GM23338 (cell line): ENCODE measurements around the gene ARRDC4. TPM values are rescaled to one million over a fixed set of nuclear protein-coding genes. Genes with fewer than 3 reads are reported as not detected.

Experiments
- ATAC-seq: fragments of 200-7000 bp; cut with Tn5 transposase; 3 replicates; pipeline ENCODE4 v1.9.1; 2020
- DNase-seq: peaks from one replicate; pipeline ENCODE4 v3.0.0-alpha.2; 2015; ENCODE audit warnings: low spot score
- H2AFZ ChIP-seq: fragments of 200-600 bp; sonication (generic); 2 replicates; pipeline ENCODE4 v1.8.0; 2016; ENCODE audit warnings: antibody characterized with exemption, mild to moderate bottlenecking, moderate library complexity
- H3F3A ChIP-seq: fragments of 200-600 bp; sonication (generic); replicated peaks from 2 replicates; pipeline ENCODE4 v1.8.0; 2017; ENCODE audit warnings: antibody characterized with exemption, mixed run types, low read depth
- H3K27ac ChIP-seq: fragments of 200-600 bp; sonication (generic); 2 replicates; pipeline ENCODE4 v1.6.1; 2016; ENCODE audit warnings: low read depth
- H3K27me3 ChIP-seq: fragments of 200-600 bp; sonication (generic); 2 replicates; pipeline ENCODE4 v1.8.0; 2016; ENCODE audit warnings: mild to moderate bottlenecking, mixed run types, moderate library complexity; ENCODE audit not compliant: insufficient read depth
- H3K36me3 ChIP-seq: fragments of 200-600 bp; sonication (generic); 2 replicates; pipeline ENCODE4 v1.8.0; 2016; ENCODE audit warnings: mild to moderate bottlenecking; ENCODE audit not compliant: insufficient read depth
- H3K4me1 ChIP-seq: fragments of 200-600 bp; sonication (generic); 2 replicates; pipeline ENCODE4 v1.8.0; 2016; ENCODE audit warnings: mild to moderate bottlenecking, moderate library complexity; ENCODE audit not compliant: insufficient read depth
- H3K4me2 ChIP-seq: fragments of 200-600 bp; sonication (generic); 2 replicates; pipeline ENCODE4 v1.7.1; 2017; ENCODE audit warnings: mixed run types
- H3K4me3 ChIP-seq: fragments of 200-600 bp; sonication (generic); 2 replicates; pipeline ENCODE4 v1.6.1; 2016; ENCODE audit warnings: mixed run types
- H3K79me2 ChIP-seq: fragments of 200-600 bp; sonication (generic); replicated peaks from 2 replicates; pipeline ENCODE4 v1.8.0; 2017; ENCODE audit warnings: mild to moderate bottlenecking; ENCODE audit not compliant: insufficient read depth
- H3K9me2 ChIP-seq: fragments of 200-600 bp; sonication (generic); 2 replicates; pipeline ENCODE4 v1.8.0; 2017; ENCODE audit not compliant: insufficient read depth
- H4K20me1 ChIP-seq: fragments of 200-600 bp; sonication (generic); replicated peaks from 2 replicates; pipeline ENCODE4 v1.8.0; 2017; ENCODE audit warnings: mild to moderate bottlenecking; ENCODE audit not compliant: insufficient read depth
- H3K27ac Mint-ChIP-seq: 2 replicates; pipeline ENCODE4 v1.8.0; 2020; ENCODE audit warnings: inconsistent platforms, mild to moderate bottlenecking, moderate library complexity, mixed read lengths
- H3K27me3 Mint-ChIP-seq: 3 replicates; pipeline ENCODE4 v1.8.0; 2022; ENCODE audit warnings: low read depth, mild to moderate bottlenecking, moderate library complexity, mixed read lengths, inconsistent platforms; ENCODE audit not compliant: insufficient read depth, poor library complexity
- H3K36me3 Mint-ChIP-seq: 3 replicates; pipeline ENCODE4 v1.8.0; 2021; ENCODE audit warnings: low read depth, mild to moderate bottlenecking, inconsistent platforms, moderate library complexity, mixed read lengths
- H3K4me1 Mint-ChIP-seq: 3 replicates; pipeline ENCODE4 v1.8.0; 2020; ENCODE audit warnings: mild to moderate bottlenecking, inconsistent platforms, mixed read lengths
- H3K4me3 Mint-ChIP-seq: 3 replicates; pipeline ENCODE4 v1.8.0; 2021; ENCODE audit warnings: moderate library complexity, mild to moderate bottlenecking, inconsistent platforms, mixed read lengths
- H3K9me3 Mint-ChIP-seq: 3 replicates; pipeline ENCODE4 v1.8.0; 2020; ENCODE audit warnings: moderate library complexity, mild to moderate bottlenecking, inconsistent platforms, mixed read lengths
- CREB1 ChIP-seq: fragments of 250-450 bp; sonication (Bioruptor Pico); IDR thresholded peaks from 2 replicates; pipeline ENCODE4 v1.5.0; 2020; ENCODE audit warnings: low read depth, mild to moderate bottlenecking, moderate library complexity
- EZH2 ChIP-seq: fragments of 200-600 bp; sonication (generic); IDR thresholded peaks from one replicate; pipeline ENCODE4 v1.8.0; 2017; ENCODE audit warnings: antibody characterized with exemption, mild to moderate bottlenecking, low read depth; ENCODE audit not compliant: unreplicated experiment
- EZH2phosphoT487 ChIP-seq: fragments of 200-600 bp; sonication (generic); IDR thresholded peaks from one replicate; pipeline ENCODE4 v1.8.1; 2018; ENCODE audit warnings: antibody characterized with exemption; ENCODE audit not compliant: unreplicated experiment
- JUNB ChIP-seq: IDR thresholded peaks from one replicate; pipeline ENCODE4 v1.6.1; 2016; ENCODE audit warnings: antibody characterized with exemption; ENCODE audit not compliant: unreplicated experiment
- NANOG ChIP-seq: IDR thresholded peaks from 2 replicates; pipeline ENCODE4 v1.6.1; 2016; ENCODE audit warnings: antibody characterized with exemption, borderline replicate concordance
- POLR2AphosphoS5 ChIP-seq: IDR thresholded peaks from 2 replicates; pipeline ENCODE4 v1.6.1; 2016; ENCODE audit warnings: antibody characterized with exemption, low read depth
- STAT1 ChIP-seq: IDR thresholded peaks from one replicate; pipeline ENCODE4 v1.6.1; 2016; ENCODE audit warnings: antibody characterized with exemption; ENCODE audit not compliant: unreplicated experiment
- ZNF114 ChIP-seq: fragments of 250-450 bp; sonication (Bioruptor Pico); IDR thresholded peaks from 2 replicates; pipeline ENCODE4 v1.5.0; 2020; ENCODE audit warnings: mild to moderate bottlenecking, moderate library complexity
- ZNF331 ChIP-seq: fragments of 250-450 bp; sonication (Bioruptor Pico); IDR thresholded peaks from 2 replicates; pipeline ENCODE4 v1.5.0; 2020; ENCODE audit warnings: low read depth, mild to moderate bottlenecking, moderate library complexity
- polyA plus RNA-seq: library from polyadenylated mRNA; unstranded; fragments of >200 nt; fragmentation: Nextera tagmentation; extraction: Ambion mirVana; gene quantifications from 2 replicates; pipeline ENCODE4 v1.2.1, GENCODE V29; 2016
- total RNA-seq: library from RNA; depleted of rRNA; stranded (reverse); fragments of >200 nt; shearing (Covaris generic); gene quantifications from 2 replicates; pipeline ENCODE4 v1.2.3, GENCODE V29; 2014
- TF ChIP-seq, protein P1 (sequence below): IDR thresholded peaks from one replicate; pipeline ENCODE4 v1.6.1; 2018; ENCODE audit warnings: antibody characterized with exemption; ENCODE audit not compliant: unreplicated experiment
- TF ChIP-seq, protein P2 (sequence below), 2 experiments: fragments of 200-600 bp in 1 of 2; sonication (generic) in 1 of 2; conservative IDR thresholded peaks; 2 replicates each; pipeline versions ENCODE4 v1.5.1 to v1.6.1; 2016 to 2017; ENCODE audit warnings: antibody characterized with exemption in 2 of 2, low read depth in 2 of 2, mild to moderate bottlenecking in 2 of 2, moderate library complexity in 1 of 2
- TF ChIP-seq, protein P3 (sequence below): fragments of 250-450 bp; sonication (Bioruptor Pico); IDR thresholded peaks from 2 replicates; pipeline ENCODE4 v1.5.0; 2020; ENCODE audit warnings: mild to moderate bottlenecking, moderate library complexity
- TF ChIP-seq, protein P4 (sequence below): IDR thresholded peaks from 2 replicates; pipeline ENCODE4 v1.6.1; 2016; ENCODE audit warnings: antibody characterized with exemption

Gene ARRDC4
- total and polyA plus RNA-seq, 2 experiments from 2014 or later, result 2.0 to 6.9 TPM

DNA sequence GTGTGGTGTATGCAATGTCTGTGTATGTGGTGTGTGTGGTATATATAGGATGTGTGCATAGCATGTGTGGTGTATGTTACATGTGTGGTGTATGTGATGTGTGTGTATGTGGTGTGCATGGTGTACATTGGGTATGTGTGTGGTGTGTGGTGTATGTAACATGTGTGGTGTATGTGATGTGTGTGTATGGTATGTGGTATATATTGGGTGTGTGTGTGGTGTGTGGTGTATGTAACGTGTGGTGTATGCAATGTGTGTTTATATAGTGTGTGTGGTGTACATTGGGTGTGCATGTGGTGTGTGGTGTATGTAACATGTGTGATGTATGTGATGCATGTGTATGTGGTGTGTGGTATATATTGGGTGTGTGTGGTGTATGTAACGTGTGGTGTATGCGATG, 41.9 kb downstream of the ARRDC4 start (continued):
- TF ChIP-seq, protein P1, sequence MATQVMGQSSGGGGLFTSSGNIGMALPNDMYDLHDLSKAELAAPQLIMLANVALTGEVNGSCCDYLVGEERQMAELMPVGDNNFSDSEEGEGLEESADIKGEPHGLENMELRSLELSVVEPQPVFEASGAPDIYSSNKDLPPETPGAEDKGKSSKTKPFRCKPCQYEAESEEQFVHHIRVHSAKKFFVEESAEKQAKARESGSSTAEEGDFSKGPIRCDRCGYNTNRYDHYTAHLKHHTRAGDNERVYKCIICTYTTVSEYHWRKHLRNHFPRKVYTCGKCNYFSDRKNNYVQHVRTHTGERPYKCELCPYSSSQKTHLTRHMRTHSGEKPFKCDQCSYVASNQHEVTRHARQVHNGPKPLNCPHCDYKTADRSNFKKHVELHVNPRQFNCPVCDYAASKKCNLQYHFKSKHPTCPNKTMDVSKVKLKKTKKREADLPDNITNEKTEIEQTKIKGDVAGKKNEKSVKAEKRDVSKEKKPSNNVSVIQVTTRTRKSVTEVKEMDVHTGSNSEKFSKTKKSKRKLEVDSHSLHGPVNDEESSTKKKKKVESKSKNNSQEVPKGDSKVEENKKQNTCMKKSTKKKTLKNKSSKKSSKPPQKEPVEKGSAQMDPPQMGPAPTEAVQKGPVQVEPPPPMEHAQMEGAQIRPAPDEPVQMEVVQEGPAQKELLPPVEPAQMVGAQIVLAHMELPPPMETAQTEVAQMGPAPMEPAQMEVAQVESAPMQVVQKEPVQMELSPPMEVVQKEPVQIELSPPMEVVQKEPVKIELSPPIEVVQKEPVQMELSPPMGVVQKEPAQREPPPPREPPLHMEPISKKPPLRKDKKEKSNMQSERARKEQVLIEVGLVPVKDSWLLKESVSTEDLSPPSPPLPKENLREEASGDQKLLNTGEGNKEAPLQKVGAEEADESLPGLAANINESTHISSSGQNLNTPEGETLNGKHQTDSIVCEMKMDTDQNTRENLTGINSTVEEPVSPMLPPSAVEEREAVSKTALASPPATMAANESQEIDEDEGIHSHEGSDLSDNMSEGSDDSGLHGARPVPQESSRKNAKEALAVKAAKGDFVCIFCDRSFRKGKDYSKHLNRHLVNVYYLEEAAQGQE, result no peak
- TF ChIP-seq EZH2 (no peak), ZNF114 (CRISPR knock-in tag) (no peak)
- TF ChIP-seq, protein P2, sequence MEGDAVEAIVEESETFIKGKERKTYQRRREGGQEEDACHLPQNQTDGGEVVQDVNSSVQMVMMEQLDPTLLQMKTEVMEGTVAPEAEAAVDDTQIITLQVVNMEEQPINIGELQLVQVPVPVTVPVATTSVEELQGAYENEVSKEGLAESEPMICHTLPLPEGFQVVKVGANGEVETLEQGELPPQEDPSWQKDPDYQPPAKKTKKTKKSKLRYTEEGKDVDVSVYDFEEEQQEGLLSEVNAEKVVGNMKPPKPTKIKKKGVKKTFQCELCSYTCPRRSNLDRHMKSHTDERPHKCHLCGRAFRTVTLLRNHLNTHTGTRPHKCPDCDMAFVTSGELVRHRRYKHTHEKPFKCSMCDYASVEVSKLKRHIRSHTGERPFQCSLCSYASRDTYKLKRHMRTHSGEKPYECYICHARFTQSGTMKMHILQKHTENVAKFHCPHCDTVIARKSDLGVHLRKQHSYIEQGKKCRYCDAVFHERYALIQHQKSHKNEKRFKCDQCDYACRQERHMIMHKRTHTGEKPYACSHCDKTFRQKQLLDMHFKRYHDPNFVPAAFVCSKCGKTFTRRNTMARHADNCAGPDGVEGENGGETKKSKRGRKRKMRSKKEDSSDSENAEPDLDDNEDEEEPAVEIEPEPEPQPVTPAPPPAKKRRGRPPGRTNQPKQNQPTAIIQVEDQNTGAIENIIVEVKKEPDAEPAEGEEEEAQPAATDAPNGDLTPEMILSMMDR (conservative IDR thresholded peaks at IDR 0.05; ENCODE audit: low read depth in 2 of 2), result no peak

DNA sequence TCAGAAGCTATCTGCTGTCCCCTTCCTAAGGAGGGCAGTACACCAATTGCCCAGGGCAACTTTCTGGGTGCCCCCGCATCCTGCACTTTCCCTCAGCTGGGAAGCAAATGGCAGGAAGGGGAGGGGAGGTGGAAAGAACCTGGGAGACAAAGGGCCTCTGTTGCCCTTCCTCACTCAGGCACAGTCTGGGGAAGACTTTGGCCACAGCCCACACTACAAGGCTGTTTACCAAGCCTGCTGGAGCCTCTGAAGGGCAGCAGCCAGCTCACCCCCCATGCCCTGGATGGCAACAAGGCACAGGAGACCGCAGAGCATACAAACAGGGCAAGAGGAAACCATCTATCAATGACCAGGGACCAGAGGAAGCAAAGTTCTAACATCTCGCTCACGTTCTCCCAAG, 42.4 kb downstream of the ARRDC4 start:
- H3K27me3 Mint-ChIP-seq, result no peaks in the 10 kb centered on the region
- no peak for ATAC-seq
- no peak overlapping the region for H3K4me2 ChIP-seq
- no peak for TF ChIP-seq EZH2
- TF ChIP-seq ZNF114 (CRISPR knock-in tag), result no peak
- no peak for TF ChIP-seq ZNF331 (CRISPR knock-in tag)
- no peak for TF ChIP-seq POLR2AphosphoS5
- no peak for TF ChIP-seq EZH2phosphoT487
- TF ChIP-seq, protein P3, sequence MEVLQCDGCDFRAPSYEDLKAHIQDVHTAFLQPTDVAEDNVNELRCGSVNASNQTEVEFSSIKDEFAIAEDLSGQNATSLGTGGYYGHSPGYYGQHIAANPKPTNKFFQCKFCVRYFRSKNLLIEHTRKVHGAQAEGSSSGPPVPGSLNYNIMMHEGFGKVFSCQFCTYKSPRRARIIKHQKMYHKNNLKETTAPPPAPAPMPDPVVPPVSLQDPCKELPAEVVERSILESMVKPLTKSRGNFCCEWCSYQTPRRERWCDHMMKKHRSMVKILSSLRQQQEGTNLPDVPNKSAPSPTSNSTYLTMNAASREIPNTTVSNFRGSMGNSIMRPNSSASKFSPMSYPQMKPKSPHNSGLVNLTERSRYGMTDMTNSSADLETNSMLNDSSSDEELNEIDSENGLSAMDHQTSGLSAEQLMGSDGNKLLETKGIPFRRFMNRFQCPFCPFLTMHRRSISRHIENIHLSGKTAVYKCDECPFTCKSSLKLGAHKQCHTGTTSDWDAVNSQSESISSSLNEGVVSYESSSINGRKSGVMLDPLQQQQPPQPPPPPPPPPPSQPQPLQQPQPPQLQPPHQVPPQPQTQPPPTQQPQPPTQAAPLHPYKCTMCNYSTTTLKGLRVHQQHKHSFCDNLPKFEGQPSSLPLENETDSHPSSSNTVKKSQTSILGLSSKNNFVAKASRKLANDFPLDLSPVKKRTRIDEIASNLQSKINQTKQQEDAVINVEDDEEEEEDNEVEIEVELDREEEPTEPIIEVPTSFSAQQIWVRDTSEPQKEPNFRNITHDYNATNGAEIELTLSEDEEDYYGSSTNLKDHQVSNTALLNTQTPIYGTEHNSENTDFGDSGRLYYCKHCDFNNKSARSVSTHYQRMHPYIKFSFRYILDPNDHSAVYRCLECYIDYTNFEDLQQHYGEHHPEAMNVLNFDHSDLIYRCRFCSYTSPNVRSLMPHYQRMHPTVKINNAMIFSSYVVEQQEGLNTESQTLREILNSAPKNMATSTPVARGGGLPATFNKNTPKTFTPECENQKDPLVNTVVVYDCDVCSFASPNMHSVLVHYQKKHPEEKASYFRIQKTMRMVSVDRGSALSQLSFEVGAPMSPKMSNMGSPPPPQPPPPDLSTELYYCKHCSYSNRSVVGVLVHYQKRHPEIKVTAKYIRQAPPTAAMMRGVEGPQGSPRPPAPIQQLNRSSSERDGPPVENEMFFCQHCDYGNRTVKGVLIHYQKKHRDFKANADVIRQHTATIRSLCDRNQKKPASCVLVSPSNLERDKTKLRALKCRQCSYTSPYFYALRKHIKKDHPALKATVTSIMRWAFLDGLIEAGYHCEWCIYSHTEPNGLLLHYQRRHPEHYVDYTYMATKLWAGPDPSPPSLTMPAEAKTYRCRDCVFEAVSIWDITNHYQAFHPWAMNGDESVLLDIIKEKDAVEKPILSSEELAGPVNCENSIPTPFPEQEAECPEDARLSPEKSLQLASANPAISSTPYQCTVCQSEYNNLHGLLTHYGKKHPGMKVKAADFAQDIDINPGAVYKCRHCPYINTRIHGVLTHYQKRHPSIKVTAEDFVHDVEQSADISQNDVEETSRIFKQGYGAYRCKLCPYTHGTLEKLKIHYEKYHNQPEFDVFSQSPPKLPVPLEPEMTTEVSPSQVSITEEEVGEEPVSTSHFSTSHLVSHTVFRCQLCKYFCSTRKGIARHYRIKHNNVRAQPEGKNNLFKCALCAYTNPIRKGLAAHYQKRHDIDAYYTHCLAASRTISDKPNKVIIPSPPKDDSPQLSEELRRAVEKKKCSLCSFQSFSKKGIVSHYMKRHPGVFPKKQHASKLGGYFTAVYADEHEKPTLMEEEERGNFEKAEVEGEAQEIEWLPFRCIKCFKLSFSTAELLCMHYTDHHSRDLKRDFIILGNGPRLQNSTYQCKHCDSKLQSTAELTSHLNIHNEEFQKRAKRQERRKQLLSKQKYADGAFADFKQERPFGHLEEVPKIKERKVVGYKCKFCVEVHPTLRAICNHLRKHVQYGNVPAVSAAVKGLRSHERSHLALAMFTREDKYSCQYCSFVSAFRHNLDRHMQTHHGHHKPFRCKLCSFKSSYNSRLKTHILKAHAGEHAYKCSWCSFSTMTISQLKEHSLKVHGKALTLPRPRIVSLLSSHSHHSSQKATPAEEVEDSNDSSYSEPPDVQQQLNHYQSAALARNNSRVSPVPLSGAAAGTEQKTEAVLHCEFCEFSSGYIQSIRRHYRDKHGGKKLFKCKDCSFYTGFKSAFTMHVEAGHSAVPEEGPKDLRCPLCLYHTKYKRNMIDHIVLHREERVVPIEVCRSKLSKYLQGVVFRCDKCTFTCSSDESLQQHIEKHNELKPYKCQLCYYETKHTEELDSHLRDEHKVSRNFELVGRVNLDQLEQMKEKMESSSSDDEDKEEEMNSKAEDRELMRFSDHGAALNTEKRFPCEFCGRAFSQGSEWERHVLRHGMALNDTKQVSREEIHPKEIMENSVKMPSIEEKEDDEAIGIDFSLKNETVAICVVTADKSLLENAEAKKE (CRISPR knock-in tag), result no peak
- TF ChIP-seq JUNB, result no peak
- TF ChIP-seq, protein P4, sequence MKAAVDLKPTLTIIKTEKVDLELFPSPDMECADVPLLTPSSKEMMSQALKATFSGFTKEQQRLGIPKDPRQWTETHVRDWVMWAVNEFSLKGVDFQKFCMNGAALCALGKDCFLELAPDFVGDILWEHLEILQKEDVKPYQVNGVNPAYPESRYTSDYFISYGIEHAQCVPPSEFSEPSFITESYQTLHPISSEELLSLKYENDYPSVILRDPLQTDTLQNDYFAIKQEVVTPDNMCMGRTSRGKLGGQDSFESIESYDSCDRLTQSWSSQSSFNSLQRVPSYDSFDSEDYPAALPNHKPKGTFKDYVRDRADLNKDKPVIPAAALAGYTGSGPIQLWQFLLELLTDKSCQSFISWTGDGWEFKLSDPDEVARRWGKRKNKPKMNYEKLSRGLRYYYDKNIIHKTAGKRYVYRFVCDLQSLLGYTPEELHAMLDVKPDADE, result no peak
- no peak for TF ChIP-seq CREB1
- TF ChIP-seq NANOG, result no peak
- TF ChIP-seq STAT1, result no peak

More for the DNA sequence above, 42.4 kb downstream of the ARRDC4 start:
- Histone ChIP-seq H3K4me1 (no peaks in the 10 kb centered on the region), H3K27ac (no peak overlapping the region), H4K20me1 (no peaks in the 10 kb centered on the region), H3K27me3 (no peaks in the 10 kb centered on the region), H3K36me3 (no peaks in the 10 kb centered on the region; the same call in 1 of the 2 replicates), H3K4me3 (no peak overlapping the region), H3F3A (0 out of 2 replicates have a peak, but pooled peaks cover 6% of the 10 kb centered on the region), H3K79me2 (no peaks in the 10 kb centered on the region), H2AFZ (no peak overlapping the region), H3K9me2 (0 out of 2 replicates have a peak, but pooled peaks cover 4% of the 10 kb centered on the region)
- Mint-ChIP-seq H3K36me3 (no peaks in the 10 kb centered on the region), H3K4me1 (no peaks in the 10 kb centered on the region), H3K27ac (no peak overlapping the region), H3K9me3 (no peaks in the 10 kb centered on the region), H3K4me3 (no peak overlapping the region)
- no peak for DNase-seq
